Measurements from ENCODE around the gene GATA1.
A peak's percentile ranks its signal among the peaks of the same experiment; 100 is the strongest.

Gene GATA1

DNA sequence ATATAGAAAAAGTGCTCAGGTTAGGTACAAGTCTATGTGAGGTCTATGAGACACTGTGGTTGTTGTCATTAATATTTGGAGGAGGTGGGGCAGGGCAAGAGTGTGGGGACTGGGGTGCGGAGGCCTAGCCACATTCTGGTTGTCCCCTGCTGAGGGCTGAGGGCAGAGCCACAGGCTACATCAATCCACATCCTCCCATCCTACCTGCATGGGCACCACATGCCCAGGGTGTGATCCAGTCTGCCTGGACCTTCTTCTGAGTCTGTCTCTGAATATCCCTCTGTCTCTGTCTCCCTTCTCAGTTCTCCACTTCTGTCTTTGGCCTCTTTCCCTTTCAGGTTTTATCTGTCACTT is 1.2 kb upstream of the GATA1 start:
- no peak for DNase-seq (ENCODE audit: low read depth, low spot score)

DNA sequence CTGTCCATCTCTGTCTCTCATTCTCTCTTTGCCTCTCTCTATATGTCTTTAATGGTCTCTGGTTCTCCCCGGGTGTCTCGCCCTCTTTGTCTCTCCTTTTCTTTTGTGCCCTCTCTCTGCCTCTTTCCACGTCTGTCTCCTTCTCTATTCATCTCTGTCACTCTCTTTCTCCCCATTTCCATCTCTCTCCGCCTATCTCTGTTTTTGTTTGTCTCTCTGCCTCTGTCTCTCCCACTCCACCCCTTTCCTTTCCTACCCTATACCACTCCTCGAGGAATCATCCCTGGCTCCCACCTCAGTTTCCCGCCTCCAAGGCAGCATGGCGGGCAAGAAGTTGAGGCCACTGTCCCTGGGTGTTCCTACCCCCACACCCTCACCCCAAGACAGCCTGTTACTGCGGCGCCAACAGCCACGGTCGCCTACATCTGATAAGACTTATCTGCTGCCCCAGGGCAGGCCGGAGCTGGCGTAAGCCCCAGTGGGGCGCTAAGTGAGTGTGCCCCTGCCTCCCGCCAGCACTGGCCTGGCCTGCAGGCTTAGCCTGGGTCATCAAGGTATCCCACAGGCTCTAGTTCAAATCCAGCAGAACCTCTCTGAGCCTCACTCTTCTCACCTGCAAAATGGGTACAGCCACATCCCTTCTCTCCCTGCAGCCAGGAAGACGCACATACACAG is 713 bp upstream of the GATA1 start:
- DNase-seq (ENCODE audit: low read depth, low spot score), result no peak

DNA sequence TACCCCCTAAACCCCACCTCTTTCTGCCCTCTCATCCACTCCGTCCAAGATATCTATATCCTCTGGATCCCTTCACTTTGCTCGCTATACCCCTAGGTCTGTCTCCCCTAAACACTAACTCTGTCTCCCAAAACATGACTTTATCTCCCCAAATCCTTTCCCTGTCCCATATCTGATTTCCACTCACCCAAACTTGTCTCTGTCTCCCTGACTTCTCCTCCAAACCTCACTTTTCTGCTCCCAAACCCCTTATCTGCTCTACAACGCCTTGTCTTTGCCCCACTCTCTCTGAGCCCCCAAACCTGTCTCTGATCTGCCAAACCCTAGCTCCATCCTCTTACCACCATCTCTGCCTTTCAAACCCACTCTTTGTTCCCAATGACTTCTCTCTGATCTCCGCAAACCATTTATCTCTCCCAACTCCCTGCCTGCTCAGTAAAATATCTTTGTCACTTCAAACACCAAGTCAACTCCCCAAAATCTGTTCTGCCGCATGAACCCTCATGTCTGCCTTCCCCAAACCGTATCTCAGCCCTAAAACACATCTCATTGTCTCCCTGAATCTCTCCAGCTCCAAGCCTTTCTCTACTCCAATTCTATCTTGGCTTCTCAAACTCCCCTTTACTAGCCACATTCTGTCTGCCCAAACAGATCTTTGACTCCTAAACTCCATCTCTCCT is 575 bp downstream of the GATA1 start:
- no peak for DNase-seq (ENCODE audit: low read depth, low spot score)

DNA sequence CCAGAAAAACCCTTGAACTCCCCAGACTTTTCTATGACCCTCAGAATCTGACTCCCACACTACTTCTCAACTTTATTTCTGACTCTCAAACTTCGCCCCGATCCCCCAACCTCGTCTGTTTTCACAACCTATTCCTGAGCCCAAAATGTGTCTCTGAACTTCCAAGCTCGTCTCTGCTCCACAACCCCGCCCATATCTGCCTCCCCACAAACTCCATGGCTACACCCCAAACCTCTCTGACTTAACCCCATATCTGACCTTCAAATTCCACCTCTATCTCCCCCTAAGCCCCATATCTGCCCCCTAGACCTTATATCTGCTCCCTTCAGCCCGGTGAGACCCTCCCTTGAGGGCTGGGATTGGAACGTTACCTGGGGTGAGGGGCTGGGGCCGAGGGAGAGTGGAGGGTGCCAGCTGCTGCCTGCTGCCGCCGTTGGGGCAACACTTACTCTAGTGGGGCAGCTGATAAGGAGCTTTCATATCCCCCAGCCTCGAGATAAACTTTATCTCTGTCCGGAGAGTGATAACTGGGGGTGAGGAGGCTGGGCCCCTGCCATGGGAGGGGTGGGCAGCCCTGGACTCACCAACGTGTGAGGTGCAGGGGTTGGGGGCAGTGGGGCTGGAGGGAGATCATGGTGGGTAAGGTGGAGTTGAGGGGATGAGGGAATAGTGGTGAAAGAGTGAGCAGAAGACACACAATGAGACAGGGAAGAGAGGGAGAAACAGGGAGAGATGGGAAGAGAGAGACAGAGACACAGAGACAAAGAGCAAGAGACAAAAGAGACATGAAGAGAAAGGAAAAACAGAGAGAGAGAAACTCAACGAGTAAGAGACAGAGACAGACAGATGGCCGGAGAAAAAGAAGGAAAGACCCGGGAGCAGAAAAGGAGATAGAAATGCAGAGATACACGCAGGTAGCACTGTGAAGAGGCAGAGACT is 1.4 kb downstream of the GATA1 start:
- no peak for DNase-seq (ENCODE audit: low read depth, low spot score)

DNA sequence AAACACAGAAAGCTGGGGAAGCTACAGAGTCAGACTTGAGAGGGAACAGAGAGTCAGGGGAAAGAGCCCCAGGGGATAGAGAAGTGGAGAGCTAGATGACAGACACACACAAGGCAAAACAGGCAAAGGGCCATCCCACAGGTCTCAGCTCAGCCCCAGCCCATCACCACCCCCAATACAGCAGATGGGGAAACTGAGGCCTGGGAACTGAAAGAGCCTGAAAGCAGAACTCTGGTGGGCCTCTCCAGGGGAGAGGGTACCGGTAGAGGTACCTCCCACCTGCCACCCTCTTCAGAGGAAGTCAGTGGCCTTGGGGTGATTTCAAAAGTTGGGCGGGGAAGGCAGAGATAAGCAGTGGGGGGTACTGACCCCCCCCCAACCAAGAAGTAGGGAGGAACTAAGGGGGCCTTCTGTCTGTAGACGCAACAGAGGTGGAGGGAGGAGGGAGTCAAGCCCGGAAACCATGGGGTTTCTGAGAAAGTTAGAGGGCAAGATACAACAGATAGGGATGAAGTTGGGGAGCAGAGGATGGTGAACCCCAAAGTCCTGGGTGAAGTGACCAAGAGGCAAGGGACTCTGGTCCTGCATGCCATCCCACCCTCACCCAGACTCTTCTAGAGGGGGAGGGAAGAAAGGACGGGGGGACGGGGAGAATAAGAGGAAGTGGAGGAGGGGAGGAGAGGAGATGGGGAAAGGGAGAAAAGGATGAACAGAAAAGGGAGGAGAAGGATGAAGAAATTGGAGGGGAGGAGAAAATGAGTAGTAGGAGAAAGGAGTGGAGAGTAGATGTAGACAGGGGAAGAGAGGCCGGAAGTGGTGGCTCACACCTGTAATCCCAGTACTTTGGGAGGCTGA is 3.2 kb downstream of the GATA1 start:
- DNase-seq (ENCODE audit: low read depth, low spot score), result no peak

DNA sequence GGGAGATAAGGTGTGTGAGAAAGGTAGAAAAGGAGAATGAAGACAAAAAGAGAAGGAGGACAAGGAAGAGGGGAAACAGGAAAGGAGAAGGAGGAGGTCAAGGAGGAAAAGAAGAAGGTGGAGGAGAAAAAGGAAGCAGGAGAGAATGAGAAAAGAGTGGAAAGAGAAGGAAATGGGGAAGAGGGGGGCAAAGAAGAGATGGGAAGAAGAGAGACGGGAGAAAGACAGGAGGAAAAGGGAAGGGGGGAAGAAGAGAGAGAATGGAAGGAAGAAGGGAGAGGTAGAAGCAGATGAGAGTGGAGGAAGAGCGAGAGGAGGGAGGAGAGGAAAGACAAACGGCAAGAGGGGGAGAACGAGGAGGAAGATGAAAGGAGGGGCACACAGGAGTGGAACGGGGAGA is 4.1 kb downstream of the GATA1 start:
- DNase-seq (ENCODE audit: low read depth, low spot score), result no peak

DNA sequence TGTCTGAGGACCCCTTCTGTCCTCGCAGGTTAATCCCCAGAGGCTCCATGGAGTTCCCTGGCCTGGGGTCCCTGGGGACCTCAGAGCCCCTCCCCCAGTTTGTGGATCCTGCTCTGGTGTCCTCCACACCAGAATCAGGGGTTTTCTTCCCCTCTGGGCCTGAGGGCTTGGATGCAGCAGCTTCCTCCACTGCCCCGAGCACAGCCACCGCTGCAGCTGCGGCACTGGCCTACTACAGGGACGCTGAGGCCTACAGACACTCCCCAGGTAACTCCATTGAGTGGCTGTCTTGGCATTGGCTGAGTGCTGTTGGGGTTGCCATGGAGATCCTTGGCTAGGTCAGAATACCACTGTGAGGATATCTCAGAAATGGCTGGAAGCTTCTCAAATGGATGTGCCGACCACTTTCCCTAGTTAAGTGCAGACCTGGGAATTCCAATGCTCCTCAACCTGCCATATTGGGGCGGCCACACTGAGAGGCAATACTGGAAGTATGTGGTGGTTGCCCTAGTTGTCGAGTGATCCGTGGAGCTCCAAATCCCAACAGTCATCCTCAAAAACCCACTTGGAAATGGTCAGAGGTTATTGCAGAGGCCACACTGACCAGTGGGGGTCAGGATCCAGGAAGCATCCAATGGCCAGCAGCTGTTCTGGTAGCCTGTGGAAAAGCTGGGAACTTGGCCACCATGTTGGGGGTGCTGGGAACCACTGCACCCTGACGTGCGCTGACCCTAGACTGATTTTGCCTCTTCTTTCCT is 4.9 kb downstream of the GATA1 start:
- no peak for DNase-seq (ENCODE audit: low read depth, low spot score)

DNA sequence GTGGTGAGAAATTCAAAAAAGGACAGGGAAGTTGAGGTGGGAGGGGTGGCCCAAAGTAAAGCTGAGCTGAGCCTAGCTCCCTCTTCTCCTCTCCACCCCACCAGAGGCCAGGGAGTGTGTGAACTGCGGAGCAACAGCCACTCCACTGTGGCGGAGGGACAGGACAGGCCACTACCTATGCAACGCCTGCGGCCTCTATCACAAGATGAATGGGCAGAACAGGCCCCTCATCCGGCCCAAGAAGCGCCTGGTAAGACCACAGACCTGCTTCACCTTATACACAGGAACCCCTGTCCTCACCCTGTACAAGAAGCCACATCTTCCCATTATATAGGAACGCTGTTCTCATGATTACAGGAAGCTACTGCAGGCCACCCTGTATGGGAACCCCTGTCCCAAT is 5.8 kb downstream of the GATA1 start:
- DNase-seq (ENCODE audit: low read depth, low spot score), result no peak

DNA sequence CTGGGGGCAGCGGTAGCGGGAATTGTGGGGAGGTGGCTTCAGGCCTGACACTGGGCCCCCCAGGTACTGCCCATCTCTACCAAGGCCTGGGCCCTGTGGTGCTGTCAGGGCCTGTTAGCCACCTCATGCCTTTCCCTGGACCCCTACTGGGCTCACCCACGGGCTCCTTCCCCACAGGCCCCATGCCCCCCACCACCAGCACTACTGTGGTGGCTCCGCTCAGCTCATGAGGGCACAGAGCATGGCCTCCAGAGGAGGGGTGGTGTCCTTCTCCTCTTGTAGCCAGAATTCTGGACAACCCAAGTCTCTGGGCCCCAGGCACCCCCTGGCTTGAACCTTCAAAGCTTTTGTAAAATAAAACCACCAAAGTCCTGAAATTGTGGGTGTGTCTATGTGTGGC is 7.5 kb downstream of the GATA1 start:
- no peak for DNase-seq (ENCODE audit: low read depth, low spot score)

DNA sequence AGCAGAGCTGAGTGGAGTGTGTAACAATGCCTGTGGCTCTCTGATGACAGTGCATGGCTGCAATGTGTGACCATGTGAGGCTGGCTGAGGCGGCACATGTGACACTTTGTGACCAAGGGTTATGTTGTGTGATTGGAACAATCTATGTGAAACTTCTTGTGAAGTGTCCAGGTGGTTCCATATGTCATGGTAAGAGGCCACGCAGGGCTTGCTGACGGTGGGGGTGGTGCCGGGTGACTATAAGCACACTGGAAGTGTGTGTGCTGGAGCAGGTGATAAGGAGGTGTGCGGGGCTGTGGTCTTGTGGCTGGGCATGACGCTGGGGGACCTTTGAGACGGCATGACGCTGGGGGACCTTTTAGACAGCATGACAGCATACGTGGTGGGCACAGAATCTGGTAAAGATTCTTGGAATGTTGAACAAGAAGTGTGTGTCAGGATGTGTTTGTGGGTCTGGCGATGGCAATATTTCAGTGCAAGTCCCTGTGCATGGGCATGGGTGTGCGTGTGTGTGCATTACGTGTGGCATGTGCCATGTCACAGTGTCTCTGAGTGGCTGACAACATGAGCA is 8.0 kb downstream of the GATA1 start:
- no peak for DNase-seq (ENCODE audit: low read depth, low spot score)

DNA sequence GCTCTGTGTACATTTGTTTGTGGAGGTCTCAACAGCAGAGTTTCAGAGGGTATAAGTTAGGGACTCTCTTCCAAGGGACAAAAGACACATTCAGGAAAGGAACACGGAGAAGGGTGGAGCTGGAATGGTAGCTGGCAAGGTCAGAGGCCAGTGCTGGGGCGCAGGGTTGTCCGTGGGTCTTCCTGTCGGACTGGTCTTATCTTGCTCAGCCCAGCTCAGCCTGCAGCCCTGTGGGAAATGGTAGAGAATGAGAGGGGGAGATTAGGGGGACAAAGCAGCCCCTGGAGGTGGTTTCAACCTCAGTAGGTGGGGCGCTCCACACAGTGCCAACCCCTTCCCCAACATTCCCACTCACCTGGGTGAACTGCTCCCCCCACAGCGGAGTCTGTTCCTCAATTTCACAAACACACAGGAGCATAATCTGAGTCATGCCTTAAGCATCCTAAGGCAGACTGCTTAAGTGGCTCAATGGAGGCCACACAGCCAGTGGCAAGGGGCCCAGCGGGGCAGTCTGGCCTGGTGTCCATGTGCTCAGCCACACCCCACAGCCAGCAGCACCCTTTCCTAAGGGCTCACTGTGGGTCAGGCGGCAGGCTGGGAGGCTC is 8.6 kb downstream of the GATA1 start:
- no peak for DNase-seq (ENCODE audit: low read depth, low spot score)

DNA sequence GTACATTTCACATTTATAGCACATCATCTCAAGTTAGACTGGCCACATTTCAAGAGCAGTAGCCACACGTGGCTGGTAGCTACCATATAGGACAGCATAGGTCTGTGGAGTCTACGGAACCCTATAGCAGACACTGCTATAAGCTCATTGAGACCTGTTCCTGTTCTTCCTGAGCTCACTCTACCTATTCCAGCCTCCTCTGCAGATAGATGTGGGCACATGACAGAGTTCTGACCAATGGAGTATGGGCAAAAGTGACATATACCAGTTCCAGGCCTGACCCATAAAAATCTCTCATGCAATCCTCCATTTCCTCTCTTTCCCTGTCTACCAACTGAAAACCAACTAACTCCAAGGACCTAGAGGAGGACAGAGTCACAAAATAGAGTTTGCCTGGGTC is 11.9 kb downstream of the GATA1 start:
- no peak for DNase-seq (ENCODE audit: low read depth, low spot score)

DNA sequence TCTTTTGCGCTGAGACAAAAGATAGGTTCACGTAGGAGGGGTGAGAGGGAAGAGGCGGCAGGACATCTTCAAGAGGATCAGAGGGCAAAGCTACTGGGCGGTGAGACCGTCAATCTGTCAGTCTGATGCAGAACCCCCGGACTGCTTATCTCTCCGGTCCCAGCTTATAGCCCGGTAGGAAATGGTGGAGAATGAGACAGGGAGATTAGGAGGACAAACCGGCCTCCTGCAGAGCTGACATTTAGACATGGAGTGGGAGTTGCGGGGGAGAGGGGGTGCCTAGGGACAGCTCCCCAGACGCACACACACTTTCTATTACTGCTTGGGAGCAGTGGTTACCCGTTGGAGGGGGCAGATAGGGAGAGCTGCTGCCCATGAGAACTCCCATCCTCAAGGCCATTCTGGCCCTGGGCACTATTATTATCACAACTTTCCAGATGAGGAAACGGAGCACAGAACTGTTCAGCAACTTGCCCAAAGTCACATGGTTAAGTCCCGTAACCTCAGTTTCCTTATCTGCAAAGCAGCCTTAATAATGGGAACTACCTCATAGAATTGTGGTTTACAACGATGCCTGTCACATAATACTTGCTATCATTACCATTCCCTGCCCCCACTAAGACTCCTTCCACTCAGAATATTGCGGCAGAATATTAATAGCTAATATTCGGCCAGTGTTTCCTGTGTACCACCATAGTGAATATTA is 14.3 kb downstream of the GATA1 start:
- no peak for DNase-seq (ENCODE audit: low read depth, low spot score)

DNA sequence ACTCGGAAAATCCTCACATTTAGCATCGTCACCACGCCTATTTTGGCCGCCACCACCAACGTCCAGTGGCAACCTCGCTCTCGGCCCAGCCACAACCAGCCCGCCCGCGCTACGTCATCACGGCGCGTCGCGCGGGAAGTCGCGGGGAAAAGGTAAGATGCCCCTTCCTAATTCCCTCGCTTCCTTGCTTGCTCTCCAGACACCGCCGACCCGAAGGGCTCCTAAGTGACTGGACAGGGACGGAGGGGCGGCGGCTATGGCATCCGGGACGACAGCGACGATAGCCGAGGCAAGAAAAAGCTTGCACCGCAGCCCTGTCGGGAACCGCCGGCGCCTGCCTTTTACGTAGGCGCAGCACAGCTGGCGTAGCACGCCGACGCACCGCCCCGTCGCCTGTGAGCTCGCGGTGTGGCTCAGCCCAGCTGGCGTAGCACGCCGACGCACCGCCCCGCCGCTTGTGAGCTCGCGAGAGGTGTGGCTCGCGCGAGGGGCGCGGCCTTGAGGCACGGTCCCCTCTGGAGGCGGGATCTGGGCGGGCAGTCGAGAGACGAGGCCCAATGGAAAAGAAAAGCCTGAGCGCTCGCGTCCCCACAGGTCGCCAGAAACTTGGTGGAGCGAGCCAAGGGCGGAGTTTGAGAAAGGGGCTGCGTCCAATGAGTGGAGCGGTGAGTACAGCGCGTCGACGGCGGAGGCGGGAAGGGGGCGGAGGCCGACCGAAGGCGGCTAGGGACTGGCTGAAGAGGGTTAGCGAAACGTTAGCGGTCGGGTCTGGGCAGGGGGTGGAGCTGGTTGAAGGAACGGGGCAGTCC is 15.1 kb downstream of the GATA1 start, which contains the start of gene HDAC6:
TSS of gene HDAC6 (plus strand) at position 788 of the 809 bp plus-strand sequence. CDS start 626 bp downstream, outside the sequence.
- peak; percentile 99 for DNase-seq (ENCODE audit: low read depth, low spot score)

DNA sequence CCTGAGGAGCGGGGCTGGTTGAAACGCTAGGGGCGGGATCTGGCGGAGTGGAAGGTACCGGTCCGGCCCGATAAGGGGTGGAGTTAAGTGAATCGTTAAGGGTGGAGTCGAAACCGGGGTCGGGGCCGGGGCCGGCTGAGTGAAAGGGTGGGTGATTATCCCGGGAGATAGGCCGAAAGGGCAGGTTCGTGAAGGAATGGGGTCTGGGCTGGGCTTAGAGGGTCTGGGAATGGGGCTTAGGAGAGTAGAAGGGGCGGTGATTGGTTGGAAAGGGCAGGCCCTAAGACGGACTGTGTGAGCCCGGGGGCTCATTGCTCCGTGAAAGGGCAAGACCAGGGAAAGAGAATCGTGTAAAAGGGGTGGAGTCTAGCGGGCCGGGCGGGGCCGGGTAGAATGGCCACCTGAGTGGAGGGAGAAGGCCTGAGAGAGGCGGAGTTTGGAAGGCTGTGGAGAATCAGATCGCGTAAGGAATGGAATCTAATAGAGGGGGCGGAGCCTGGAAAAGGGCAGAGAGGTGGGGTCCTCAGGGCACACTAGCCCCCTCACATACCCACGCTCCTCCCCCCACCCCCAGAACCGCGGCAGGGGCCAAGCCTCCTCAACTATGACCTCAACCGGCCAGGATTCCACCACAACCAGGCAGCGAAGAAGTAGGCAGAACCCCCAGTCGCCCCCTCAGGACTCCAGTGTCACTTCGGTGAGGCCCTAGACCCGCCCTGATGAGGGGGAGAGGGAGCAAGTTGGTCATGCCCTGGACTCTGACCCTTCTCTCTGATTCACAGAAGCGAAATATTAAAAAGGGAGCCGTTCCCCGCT is 15.9 kb downstream of the GATA1 start:
- peak; percentile 40 for DNase-seq (ENCODE audit: low read depth, low spot score)

DNA sequence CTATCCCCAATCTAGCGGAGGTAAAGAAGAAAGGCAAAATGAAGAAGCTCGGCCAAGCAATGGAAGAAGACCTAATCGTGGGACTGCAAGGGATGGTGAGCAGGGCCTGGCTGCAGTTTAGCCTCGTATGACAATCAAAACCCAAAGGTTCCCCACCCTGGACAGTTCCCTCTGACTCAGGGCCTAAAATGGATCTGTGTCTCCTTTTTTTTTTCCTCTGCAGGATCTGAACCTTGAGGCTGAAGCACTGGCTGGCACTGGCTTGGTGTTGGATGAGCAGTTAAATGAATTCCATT is 16.5 kb downstream of the GATA1 start:
- DNase-seq (ENCODE audit: low read depth, low spot score), result no peak

DNA sequence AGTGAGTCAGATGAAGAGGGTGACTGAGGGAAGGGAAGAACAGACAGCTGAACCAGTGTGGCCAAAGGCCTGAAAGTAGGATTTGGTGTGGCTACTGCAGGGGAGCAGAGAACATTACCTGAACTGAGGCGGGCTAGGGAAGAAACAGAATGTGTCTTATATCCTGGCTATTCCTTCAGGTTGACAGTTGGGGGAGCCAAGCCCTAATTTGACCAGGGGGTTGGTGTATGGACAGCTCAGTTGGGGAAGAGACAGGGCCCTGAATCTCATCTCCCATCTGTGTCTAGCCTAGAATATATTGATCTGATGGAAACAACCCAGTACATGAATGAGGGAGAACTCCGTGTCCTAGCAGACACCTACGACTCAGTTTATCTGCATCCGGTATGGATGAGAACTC is 19.7 kb downstream of the GATA1 start:
- DNase-seq (ENCODE audit: low read depth, low spot score), result no peak

DNA sequence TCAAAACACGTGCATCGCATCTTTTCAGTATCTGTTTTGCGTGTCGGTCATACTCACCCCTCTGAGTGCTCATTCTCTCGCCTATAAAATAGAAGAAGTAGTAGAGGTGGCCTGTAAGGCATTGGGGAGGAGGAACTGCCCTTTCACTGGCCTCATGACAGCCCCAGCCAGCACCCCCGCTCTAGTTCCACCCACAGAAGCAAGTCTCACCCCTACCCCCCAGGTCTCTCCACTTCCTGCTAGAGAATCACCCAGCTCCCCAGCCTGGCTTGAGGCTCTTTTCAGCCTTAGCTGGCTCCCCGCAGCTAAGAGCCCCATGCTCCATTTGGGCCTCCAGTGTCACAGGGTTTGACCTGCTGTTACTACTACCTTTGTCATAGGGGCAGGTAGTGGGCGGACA is 27.3 kb downstream of the GATA1 start:
- no peak for DNase-seq (ENCODE audit: low read depth, low spot score)

All from brain pericyte (primary cell).